Measurements from ENCODE around the gene INTS6.

Gene INTS6

DNA sequence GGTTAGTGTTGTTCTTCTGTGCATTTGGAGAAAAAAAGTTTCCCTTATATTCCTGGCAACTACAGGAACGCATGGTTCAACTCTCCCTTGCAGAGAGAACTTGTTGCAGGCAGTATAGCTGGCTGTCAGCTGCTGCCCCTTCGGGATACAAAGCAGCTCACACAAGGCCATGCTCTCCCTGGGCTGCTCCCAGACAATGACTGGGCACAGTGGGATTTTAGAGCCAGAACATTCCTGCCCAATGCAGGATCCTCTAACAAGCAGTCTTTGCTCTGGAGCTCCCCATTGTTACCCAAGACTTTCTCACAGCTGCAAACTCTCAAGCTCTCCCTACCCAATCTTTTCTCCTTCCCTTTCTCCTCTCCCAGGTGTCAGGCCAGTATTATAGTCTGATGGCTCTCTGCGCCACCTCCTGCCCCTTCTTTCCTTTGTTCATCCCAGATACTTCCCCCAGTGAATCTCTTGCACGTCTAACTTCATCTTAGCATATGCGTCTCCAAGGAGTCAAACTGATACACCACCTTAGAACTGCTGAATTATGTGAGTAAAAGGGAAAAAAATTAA lies 140.8 kb downstream of the INTS6 start:
- no peak for DNase-seq
